DMS114 treated with DMSO at 0.1 percent for 48 hours (cell line): Measurements from ENCODE around the gene HSPA14.
A peak's percentile ranks its signal among the peaks of the same experiment; 100 is the strongest.
"Not testable (repeated sequence)": the region's sequence is repeated elsewhere in the genome, so short reads cannot be mapped to it uniquely, and the experiment has no call there.

Experiments used
- DNase-seq: peaks from one replicate; lab custom pipeline; 2025; ENCODE audit not compliant: unreplicated experiment; lab: John Stamatoyannopoulos, UW

HSPA14 gene

GRCh38 chr10:14880229-14880628, 42.1 kb downstream of the HSPA14 start:
- DNase-seq, result no peak

GRCh38 chr10:14884082-14884481, 46.0 kb downstream of the HSPA14 start:
- DNase-seq, result no peak

GRCh38 chr10:14889318-14889717, 51.2 kb downstream of the HSPA14 start:
- peak; percentile 22 for DNase-seq

GRCh38 chr10:14891151-14891550, 53.0 kb downstream of the HSPA14 start:
- DNase-seq, result no peak

- peak; percentile 22 for DNase-seq
Observed at GRCh38 chr10:14904316-14904732, 66.2 kb downstream of the HSPA14 start.

GRCh38 chr10:14904864-14905263, 66.8 kb downstream of the HSPA14 start:
- no peak for DNase-seq

- no peak for DNase-seq
Observed at GRCh38 chr10:14905890-14906289, 67.8 kb downstream of the HSPA14 start.

- no peak for DNase-seq
Observed at GRCh38 chr10:14906765-14907164, 68.7 kb downstream of the HSPA14 start.

GRCh38 chr10:14907591-14907990, 69.5 kb downstream of the HSPA14 start:
- not testable (repeated sequence) for DNase-seq

GRCh38 chr10:14909101-14909500, 71.0 kb downstream of the HSPA14 start:
- no peak for DNase-seq

- no peak for DNase-seq
Observed at GRCh38 chr10:14910953-14911352, 72.8 kb downstream of the HSPA14 start.

GRCh38 chr10:14911801-14912200, 73.7 kb downstream of the HSPA14 start:
- DNase-seq, result no peak

GRCh38 chr10:14916600-14916999, 78.5 kb downstream of the HSPA14 start:
- no peak for DNase-seq

- no peak for DNase-seq
Observed at GRCh38 chr10:14917827-14918226, 79.7 kb downstream of the HSPA14 start.

- DNase-seq, result no peak
Observed at GRCh38 chr10:14918964-14919363, 80.9 kb downstream of the HSPA14 start.
